Measurements from ENCODE around the gene IQCN.
A peak's percentile ranks its signal among the peaks of the same experiment; 100 is the strongest.

Gene IQCN

GRCh38 chr19:18286973-18287635 lies 12.9 kb upstream of the IQCN start:
- DNase-seq (ENCODE audit: low read depth in 2 of 2) = no peak

- DNase-seq (ENCODE audit: low read depth in 2 of 2) = no peak
These were observed 10.6 kb upstream of the IQCN start for GRCh38 chr19:18284712-18285360.

DNA sequence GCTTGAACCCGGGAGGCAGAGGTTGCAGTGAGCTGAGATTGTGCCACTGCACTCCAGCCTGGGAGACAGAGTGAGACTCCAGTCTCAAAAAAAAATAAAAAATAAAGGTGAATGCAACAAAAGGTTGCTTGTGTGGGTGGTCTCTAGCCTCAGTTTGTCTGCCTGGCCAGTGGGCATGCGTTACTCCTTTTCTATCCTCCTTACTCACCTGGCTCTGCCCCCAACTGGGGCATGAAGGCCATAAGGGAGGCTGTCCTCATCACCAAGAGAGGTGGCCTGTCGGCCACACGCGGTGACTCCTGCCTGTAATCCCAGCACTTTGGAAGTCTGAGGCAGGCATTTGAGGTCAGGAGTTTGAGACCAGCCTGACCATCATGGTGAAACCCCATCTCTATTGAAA lies 9.1 kb upstream of the IQCN start:
- DNase-seq (ENCODE audit: low read depth in 2 of 2) = no peak

DNA sequence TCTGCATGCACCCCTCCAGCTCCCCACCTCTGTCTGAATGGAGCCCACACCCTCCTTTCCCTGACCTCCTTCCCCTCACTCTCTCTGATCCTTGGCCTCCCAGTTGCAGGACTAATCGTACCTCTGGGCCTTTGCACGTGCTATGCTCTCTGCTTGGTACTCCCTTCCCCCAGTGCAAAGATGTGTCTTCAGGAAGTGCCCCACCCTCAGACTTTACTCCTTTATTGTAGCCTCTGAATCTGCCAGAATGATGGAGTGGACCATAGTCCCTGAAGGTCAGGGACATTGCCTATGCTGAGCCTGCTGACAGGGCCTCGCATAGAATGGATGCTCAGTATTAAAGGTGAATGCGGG lies 8.5 kb upstream of the IQCN start:
- no peak for DNase-seq (ENCODE audit: low read depth in 2 of 2)

GRCh38 chr19:18282021-18282787 lies 8.0 kb upstream of the IQCN start:
- DNase-seq (ENCODE audit: low read depth in 2 of 2) = no peak

DNA sequence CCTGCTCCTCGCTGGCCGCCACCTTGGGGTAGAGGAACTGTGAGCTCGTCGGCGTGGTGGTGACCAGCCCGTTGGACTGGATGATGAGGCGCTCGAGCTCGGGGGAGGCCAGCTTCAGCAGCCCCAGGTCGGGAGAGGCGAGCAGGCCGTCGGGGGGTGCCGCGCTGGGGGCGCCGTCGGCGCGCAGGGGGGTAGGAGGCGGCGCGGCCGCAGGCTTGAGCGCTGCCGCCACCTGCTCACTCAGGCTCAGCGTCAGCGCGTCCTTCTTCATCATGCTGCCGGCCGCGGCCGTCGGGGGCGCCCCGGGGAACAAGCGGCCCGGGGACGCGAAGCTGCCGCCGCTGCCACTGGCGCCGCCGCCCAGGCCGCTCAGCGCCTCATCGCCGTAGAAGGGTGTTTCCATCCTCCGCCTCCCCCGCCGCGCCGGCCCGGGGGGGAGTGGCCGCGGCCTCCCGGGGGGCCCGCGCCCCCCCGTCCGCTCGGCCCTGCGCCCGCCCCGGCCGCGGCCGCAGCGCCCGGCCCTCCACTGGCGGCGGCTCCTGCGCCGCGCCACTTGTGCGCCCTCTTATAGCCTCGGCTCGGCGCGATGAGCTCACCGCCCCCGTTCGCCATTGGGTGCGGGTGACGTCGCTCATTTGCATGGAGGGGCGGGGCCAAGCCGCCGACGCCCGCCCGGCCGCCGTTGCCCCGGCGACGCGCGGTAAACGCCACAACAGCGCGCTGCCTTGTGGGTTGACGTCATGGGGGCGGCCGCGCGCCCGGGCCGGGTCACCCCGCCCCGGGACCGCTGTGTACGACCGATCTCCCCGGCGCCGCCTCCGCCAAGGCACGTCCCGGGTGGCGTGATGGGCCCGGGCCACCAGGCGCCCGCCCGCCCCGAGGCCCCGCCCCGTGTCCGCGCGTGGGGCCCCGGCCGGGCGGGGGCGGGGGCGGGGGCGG lies 7.1 kb upstream of the IQCN start, which contains the start of gene JUND:
Gene JUND (minus strand): TSS at position 541 of the 939 bp plus-strand sequence. CDS start 138 bp downstream, at position 403.
- peak; percentile 88 to 94 for DNase-seq (ENCODE audit: low read depth in 2 of 2)

DNA sequence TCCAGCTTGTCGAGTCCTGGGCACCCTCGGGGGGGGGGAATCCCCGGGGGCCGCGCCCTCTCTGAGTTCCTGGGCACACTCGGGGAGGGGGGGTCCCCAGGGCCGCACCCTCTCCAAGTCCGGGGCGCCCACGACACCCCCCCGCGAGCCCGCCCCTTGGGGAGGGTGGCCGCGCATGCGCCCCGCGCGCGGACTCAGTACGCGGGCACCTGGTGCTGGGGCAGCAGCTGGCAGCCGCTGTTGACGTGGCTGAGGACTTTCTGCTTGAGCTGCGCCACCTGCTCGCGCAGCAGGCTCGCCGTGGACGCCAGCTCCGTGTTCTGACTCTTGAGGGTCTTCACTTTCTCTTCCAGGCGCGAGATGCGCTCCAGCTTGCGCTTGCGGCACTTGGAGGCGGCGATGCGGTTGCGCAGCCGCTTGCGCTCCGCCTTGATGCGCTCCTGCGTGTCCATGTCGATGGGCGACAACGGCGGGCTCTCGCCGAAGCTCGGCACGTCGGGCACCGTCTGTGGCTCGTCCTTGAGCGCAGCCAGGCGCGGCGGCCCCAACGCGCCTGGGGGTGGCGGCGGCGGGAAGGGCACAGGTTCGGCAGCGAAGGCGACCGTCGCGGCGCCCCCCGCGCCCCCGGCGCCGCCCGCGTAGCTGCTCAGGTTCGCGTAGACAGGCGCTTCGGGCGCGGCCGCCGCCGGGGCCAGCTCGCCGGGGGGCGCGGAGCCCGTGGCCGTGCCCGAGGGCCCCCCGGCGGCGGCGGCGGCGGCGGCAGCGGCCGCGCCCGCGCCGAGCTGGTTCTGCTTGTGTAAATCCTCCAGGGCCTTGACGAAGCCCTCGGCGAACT lies 6.2 kb upstream of the IQCN start:
- peak in 1 of 2 donors; percentile 55 for DNase-seq (ENCODE audit: low read depth in 2 of 2)

- peak; percentile 79 to 87 for DNase-seq (ENCODE audit: low read depth in 2 of 2)
These were observed 5.4 kb upstream of the IQCN start for GRCh38 chr19:18279516-18280246.

- no peak for DNase-seq (ENCODE audit: low read depth in 2 of 2)
These were observed 4.9 kb upstream of the IQCN start for GRCh38 chr19:18279266-18279515.

DNA sequence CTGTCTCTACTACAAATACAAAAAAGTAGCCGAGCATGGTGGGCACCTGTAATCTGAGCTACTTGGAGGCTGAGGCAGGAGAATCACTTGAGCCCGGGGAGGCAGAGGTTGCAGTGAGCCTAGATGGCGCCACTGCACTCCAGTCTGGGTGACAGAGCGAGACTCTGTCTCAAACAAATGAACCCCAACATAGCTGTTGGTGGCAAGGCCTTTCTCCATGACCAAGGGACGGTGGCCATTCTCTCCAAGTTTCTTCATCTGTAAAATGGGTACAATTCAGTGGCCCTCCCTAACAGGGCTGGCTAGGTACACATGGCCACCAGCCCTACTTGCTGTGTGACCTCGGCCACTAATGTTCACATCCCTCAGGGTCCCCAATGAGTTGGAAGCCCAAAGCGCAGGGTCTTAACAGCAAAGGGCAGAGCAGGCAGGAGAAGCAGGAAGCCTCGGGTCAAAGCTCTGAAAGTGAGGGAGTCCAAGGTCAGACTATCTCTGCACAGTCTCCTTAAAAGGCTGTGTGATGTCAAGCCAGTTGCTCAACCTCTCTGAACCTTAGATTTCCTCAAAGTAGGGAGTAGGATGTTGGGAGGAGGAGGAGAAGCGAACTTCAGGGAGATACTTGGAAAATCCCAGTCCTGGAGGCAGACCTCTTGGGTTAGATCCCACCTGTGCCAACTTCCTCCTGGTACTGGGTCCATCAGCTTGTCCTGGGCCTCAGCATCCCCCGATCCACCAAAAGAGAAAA lies 4.4 kb upstream of the IQCN start:
- no peak for DNase-seq (ENCODE audit: low read depth in 2 of 2)

GRCh38 chr19:18274781-18275356 lies 617 bp upstream of the IQCN start:
- DNase-seq (ENCODE audit: low read depth in 2 of 2) = no peak

- DNase-seq (ENCODE audit: low read depth in 2 of 2) = no peak
These were observed 562 bp downstream of the IQCN start for GRCh38 chr19:18273561-18274218.

DNA sequence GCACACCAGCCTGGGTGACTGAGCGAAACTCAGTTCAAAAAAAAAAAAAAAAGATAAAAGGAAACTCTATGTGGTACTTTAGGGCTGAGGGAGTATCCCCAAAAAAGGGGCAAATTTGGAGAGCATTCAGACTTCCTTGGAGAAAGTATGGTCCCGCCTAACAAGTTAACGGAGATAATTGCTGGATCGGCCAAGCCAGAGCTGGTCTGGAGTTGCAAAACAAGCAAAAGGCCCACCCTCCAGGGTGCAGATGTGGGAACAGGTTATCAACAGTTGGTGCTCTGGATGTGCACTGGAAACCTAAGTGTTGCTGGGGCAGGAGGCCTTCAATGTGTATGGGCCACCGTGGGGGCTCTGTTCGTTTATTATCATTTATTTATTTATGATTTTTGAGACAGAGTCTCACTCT lies 2.8 kb downstream of the IQCN start:
- no peak for DNase-seq (ENCODE audit: low read depth in 2 of 2)

GRCh38 chr19:18270326-18270725 lies 3.9 kb downstream of the IQCN start:
- DNase-seq (ENCODE audit: low read depth in 2 of 2) = no peak

DNA sequence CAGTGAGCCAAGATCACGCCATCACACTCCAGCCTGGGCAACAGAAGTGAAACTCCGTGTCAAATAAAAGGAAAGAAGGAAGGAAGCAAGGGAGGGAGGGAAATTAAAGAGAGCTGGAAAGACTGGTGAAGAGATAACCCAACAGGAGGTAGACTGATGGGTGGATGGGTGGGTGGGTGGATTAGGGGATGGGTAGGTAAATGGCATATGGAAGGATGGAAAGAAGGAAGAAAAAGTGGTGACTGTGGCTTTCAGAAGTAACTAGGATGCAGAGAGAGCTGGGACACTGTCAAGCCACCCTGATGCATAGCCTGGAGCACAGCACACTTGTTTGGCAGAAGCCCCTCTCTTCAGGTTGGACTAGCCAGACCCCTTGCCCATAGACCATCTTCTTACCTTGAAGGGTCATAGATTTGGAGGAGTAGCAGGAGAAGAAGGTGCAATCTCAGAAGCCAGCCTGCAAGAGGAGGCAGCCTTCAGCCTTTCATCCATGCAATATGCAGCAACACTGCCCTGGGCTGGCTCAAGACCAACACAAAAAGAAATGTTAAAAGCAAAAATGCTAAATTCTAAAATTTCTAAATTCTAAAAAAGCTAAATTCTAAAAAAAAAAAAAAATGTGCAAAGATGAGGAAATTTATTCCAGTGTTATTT lies 5.1 kb downstream of the IQCN start:
- DNase-seq (ENCODE audit: low read depth in 2 of 2) = no peak

DNA sequence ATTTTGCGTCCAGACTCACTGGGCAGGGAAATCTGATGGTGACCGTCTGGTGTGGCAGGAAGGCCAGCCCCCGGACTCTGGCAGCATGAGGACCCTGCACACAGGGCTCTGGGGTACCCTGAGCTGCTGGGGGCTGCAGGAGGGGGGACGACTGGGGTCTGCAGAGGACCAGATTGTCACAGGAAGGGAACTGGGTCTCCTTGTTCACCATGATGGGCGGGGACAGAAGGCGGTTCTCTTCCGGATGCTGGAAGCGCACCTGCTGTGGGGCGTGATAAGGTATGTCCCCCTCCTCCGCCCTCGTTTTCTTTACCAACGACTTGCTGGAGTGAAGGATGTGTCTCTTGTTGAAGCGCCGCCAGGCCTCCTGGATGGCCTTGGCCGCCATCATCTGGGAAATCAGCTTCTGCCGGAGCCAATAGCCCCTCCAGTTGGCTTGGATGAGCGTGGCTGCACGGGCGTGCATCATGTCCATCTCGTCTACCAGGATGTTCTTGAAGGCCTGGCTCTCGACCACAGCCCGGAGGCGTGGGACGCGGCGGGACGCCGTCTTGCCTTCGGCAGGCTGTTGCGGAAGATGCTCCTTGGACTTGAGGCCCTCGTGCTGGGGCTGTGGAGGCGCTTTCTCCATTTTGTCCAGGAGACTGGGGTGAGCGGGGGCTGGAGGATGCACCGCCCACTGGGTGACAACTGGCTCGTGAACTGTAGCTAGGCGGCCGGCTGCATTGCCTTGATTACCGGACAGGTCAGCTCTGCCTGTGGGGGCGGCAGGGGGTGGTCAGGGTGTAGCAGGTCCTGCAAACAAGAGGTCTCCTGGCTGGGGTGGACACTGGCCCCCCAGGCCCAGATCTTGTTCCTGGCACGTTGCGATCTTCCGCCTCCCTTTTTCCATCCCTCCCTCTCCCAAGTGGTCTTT lies 7.2 kb downstream of the IQCN start:
- DNase-seq (ENCODE audit: low read depth in 2 of 2) = no peak

- no peak for DNase-seq (ENCODE audit: low read depth in 2 of 2)
These were observed 8.7 kb downstream of the IQCN start for GRCh38 chr19:18265582-18265981.

All from activated CD4-positive, alpha-beta T cell treated with anti-CD3 and anti-CD28 coated beads for 24 hours (primary cell).